Peyer's patch (tissue), 4 donors: ENCODE results near the gene IL1RAPL1.

Experiments used
- CTCF ChIP-seq, 6 experiments: fragments of 450-650 bp in 4 of 6; fragments of 200-600 bp in 2 of 6; sonication (generic) in 1 of 6; IDR thresholded peaks; one replicate each; pipeline ENCODE4 v1.5.1; 2017 to 2019; ENCODE audit warnings: antibody characterized with exemption in 6 of 6, mild to moderate bottlenecking in 3 of 6, moderate library complexity in 1 of 6
- POLR2A ChIP-seq, 2 donors: fragments of 450-650 bp; IDR thresholded peaks; one replicate each; pipeline ENCODE4 v1.5.1; 2017; ENCODE audit warnings: antibody characterized with exemption in 2 of 2, mild to moderate bottlenecking in 2 of 2, moderate library complexity in 2 of 2

- TF ChIP-seq CTCF (IDR thresholded peaks at IDR 0.05) (no peak), POLR2A (IDR thresholded peaks at IDR 0.05) (no peak)
These were observed 1054.2 kb downstream of the IL1RAPL1 start for GRCh38 chrX:29641461-29641860.
